Measurements from ENCODE around the gene AP2B1.

DNA sequence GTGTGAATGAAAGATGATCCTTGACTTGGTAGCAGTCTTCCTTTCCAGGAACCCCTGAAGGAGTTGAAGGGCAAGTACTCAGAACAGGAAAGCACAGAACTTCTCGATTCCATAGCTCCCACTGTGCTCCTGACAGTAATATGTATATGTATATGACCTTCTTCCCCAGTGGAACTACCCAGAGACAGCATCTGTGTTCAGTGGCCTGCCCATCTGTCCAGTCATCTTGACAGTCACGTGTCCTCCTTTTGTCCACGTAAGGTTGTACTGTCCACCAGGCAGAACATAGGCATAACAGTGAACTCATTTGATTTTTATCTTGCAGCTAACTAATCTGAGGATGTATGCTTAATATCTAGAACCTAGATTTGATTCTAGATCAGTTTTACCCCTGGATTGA is 106.5 kb downstream of the AP2B1 start:
- TF ChIP-seq, protein P1, sequence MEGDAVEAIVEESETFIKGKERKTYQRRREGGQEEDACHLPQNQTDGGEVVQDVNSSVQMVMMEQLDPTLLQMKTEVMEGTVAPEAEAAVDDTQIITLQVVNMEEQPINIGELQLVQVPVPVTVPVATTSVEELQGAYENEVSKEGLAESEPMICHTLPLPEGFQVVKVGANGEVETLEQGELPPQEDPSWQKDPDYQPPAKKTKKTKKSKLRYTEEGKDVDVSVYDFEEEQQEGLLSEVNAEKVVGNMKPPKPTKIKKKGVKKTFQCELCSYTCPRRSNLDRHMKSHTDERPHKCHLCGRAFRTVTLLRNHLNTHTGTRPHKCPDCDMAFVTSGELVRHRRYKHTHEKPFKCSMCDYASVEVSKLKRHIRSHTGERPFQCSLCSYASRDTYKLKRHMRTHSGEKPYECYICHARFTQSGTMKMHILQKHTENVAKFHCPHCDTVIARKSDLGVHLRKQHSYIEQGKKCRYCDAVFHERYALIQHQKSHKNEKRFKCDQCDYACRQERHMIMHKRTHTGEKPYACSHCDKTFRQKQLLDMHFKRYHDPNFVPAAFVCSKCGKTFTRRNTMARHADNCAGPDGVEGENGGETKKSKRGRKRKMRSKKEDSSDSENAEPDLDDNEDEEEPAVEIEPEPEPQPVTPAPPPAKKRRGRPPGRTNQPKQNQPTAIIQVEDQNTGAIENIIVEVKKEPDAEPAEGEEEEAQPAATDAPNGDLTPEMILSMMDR (IDR thresholded peaks at IDR 0.05), result no peak
- no peak for TF ChIP-seq POLR2A (IDR thresholded peaks at IDR 0.05)

All from body of pancreas (tissue), 4 donors.